Neutrophil (primary cell): ENCODE measurements around the gene SETBP1.
A peak's percentile ranks its signal among the peaks of the same experiment; 100 is the strongest.

Source experiments
- H3K27ac ChIP-seq: fragments of 200-600 bp; sonication (generic); 2 replicates; pipeline ENCODE4 v1.5.1; 2016; ENCODE audit warnings: mild to moderate bottlenecking, moderate library complexity
- H3K27me3 ChIP-seq: fragments of 200-600 bp; sonication (generic); 2 replicates; pipeline ENCODE4 v1.6.0; 2016; ENCODE audit warnings: mild to moderate bottlenecking
- H3K36me3 ChIP-seq: fragments of 200-600 bp; sonication (generic); 2 replicates; pipeline ENCODE4 v1.5.1; 2017
- H3K4me1 ChIP-seq, 2 experiments: fragments of 200-600 bp in 1 of 2; sonication (generic) in 1 of 2; 1 replicate in 1 of 2; 2 replicates in 1 of 2; pipeline versions ENCODE4 v1.5.1 to v1.6.1; 2013 to 2016; ENCODE audit warnings: low read depth in 1 of 2, low read length in 1 of 2, mild to moderate bottlenecking in 1 of 2, moderate library complexity in 1 of 2; ENCODE audit not compliant: control insufficient read depth in 1 of 2, insufficient read depth in 1 of 2
- H3K4me3 ChIP-seq, 2 experiments: fragments of 200-600 bp in 1 of 2; sonication (generic) in 1 of 2; 1 replicate in 1 of 2; 2 replicates in 1 of 2; pipeline ENCODE4 v1.5.1; 2013 to 2016; ENCODE audit warnings: low read depth in 1 of 2, low read length in 1 of 2, mild to moderate bottlenecking in 1 of 2, moderate library complexity in 1 of 2
- H3K9me3 ChIP-seq: fragments of 200-600 bp; sonication (generic); 2 replicates; pipeline ENCODE4 v1.5.1; 2016
- TF ChIP-seq, protein P1 (sequence below): fragments of 200-600 bp; sonication (generic); IDR thresholded peaks from 2 replicates; pipeline ENCODE4 v1.5.1; 2016; ENCODE audit warnings: antibody characterized with exemption

Gene SETBP1

DNA sequence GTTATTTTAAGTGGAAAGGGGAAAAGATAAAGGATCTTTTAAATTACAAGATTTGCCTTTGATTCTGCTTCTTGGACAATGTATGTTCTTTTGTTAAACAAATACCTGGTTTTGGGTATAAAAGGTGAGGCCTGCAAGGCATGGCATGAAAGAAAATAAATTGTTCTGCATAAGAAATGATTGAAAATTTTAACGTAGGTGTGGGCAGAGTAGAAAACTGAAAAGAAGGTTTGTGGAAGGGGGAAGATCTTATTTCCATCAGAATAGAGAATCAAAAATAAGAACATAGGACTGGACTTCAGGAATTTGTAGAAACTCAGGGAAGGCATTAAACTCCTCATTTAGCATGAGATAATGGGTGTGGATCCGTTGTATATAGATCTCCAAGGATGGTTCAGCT is 153.1 kb downstream of the SETBP1 start:
- Histone ChIP-seq H3K9me3 (no peaks in the 10 kb centered on the region), H3K4me1 (peaks cover 10 to 11% of the 10 kb centered on the region in 2 experiments), H3K27me3 (no peaks in the 10 kb centered on the region), H3K27ac (no peak overlapping the region), H3K4me3 (no peak overlapping the region), H3K36me3 (no peaks in the 10 kb centered on the region)
- TF ChIP-seq, protein P1, sequence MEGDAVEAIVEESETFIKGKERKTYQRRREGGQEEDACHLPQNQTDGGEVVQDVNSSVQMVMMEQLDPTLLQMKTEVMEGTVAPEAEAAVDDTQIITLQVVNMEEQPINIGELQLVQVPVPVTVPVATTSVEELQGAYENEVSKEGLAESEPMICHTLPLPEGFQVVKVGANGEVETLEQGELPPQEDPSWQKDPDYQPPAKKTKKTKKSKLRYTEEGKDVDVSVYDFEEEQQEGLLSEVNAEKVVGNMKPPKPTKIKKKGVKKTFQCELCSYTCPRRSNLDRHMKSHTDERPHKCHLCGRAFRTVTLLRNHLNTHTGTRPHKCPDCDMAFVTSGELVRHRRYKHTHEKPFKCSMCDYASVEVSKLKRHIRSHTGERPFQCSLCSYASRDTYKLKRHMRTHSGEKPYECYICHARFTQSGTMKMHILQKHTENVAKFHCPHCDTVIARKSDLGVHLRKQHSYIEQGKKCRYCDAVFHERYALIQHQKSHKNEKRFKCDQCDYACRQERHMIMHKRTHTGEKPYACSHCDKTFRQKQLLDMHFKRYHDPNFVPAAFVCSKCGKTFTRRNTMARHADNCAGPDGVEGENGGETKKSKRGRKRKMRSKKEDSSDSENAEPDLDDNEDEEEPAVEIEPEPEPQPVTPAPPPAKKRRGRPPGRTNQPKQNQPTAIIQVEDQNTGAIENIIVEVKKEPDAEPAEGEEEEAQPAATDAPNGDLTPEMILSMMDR = no peak

DNA sequence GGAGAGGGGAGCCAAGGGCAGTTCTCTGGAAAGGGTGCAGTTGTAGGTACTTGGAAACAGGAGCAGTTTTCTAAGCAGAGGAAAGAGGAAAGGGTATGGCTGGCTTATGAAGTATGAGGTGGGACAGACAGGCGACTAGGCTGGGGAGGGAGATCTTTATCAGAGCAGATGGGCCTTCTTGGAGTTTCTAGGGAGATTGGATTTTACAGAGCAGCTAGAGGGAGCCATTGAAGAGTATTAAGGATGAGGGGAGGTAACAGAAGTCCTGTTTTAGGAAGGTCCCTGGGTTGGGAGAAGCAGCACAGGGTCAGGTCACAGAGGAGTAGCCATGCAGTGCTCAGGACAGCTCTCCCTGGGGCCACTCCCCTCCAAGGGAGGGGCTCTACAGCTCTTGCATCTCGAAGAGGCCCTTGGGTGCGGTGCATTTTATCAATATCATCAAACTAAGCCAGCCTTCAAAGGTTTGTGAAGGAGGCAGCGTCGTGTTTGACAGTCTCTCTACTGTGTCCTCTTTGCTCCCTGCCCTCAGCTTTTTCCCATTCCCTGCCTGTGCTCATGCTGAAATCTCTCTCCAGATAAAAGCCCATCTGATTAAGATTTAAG is 154.3 kb downstream of the SETBP1 start:
- no peaks in the 10 kb centered on the region for H3K27me3 ChIP-seq
- H3K4me3 ChIP-seq = no peak overlapping the region
- peaks cover 22 to 23% of the 10 kb centered on the region in 2 experiments for H3K4me1 ChIP-seq
- H3K9me3 ChIP-seq = no peaks in the 10 kb centered on the region
- TF ChIP-seq, protein P1 = no peak
- H3K36me3 ChIP-seq = no peaks in the 10 kb centered on the region
- H3K27ac ChIP-seq = no peak overlapping the region

DNA sequence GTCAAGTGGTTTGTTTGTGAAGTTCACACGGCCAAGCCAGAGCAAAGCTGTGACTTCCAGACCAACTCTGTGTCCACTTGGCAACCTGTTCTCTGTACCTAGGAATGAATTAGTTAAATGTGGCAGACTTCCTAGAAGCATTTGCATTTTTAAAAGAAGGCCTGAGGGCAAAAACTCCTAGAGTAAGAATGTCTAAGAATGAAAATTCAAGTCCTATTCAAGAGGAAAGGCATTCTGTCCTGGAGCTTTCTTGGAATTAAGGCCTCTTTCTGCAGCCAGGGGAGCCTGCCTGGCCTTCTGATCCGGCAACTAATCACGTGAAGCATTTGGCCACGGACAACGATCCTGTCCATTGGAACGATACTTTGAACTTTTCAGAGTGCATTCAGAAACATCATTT is 155.0 kb downstream of the SETBP1 start:
- TF ChIP-seq, protein P1 = no peak
- Histone ChIP-seq H3K4me1 (peaks cover 29% of the 10 kb centered on the region in 2 experiments), H3K27me3 (no peaks in the 10 kb centered on the region), H3K27ac (no peak overlapping the region), H3K9me3 (no peaks in the 10 kb centered on the region), H3K4me3 (no peak overlapping the region), H3K36me3 (no peaks in the 10 kb centered on the region)

DNA sequence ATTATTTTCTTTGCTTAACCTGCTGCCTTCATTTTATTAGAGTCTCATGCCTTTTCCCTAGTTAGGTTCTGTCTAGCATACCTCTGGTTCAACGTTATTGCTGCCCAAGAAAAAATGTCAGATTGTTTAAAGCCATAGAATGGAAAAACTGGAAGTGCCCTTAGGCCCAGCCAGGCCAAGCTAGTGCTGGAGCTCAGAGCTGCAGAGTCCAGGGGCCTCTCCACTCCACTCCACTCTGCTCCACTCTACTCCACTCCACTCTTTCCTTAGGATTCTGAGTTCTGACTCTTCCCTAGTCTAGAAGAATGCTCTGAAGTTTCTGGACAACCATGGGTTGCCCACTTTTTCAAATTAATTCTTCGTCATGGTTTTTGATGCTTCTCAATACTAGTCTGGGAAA is 155.6 kb downstream of the SETBP1 start:
- no peaks in the 10 kb centered on the region for H3K9me3 ChIP-seq
- no peak overlapping the region for H3K27ac ChIP-seq
- TF ChIP-seq, protein P1 = no peak
- no peaks in the 10 kb centered on the region for H3K36me3 ChIP-seq
- H3K4me3 ChIP-seq = no peak overlapping the region
- H3K4me1 ChIP-seq = peaks cover 29 to 33% of the 10 kb centered on the region in 2 experiments
- no peaks in the 10 kb centered on the region for H3K27me3 ChIP-seq

DNA sequence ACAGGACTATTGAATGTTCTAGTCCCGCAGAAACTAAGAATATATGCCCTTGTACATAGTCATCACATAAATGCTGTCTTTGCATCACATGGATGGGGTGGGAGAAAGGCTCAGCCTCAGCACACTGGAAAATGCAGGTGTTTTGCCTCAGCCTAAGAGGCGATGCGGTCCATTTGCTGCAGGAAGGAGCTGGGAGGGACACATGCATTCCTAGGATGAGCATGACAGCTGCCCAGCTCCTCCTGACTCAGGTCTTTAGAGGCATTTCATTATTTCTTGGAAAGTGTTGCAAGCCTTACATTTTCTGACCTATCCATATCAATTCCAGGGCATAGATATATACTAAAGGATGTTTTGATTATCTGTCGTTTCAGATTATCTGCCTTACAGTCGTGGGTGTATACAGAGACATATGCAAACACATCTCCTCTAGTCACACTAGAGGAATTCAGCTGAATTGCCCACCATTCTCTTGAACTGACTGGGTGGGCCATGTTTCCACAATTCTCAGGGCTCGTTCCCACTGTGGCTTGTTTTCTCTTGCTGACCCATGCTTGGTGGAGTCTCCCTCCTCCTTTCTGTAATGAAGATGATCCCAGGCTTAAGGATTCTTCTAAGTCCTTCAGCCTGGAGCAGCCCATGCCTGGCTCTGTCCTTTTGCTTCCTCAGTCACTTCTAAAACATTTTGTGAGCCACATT is 156.9 kb downstream of the SETBP1 start:
- peaks cover 39 to 45% of the 10 kb centered on the region in 2 experiments for H3K4me1 ChIP-seq
- peak overlapping the region; percentile 80 for H3K27ac ChIP-seq
- H3K36me3 ChIP-seq = no peaks in the 10 kb centered on the region
- TF ChIP-seq, protein P1 = no peak
- no peak overlapping the region for H3K4me3 ChIP-seq
- no peaks in the 10 kb centered on the region for H3K27me3 ChIP-seq
- no peaks in the 10 kb centered on the region for H3K9me3 ChIP-seq
